Astrocyte (in vitro differentiated cells and primary cell): ENCODE results near the gene PROB1. TPM values are rescaled to one million over a fixed set of nuclear protein-coding genes. Genes with fewer than 3 reads are reported as not detected.

Source experiments
- DNase-seq: peaks from one replicate; pipeline ENCODE4 v3.0.0-alpha.2; 2010; ENCODE audit warnings: low read depth
- FAIRE-seq: peaks from 2 replicates; lab custom pipeline; 2011; peaks lifted over from hg19 to GRCh38; lab: Jason Lieb, UNC
- H2AFZ ChIP-seq: 2 replicates; pipeline ENCODE4 v1.6.0; 2012; ENCODE audit warnings: low read depth, low read length, inconsistent platforms
- H3K27ac ChIP-seq: 2 replicates; pipeline ENCODE4 v1.5.1; 2011; ENCODE audit warnings: low read depth, low read length, inconsistent platforms
- H3K27me3 ChIP-seq: 2 replicates; pipeline ENCODE4 v1.6.0; 2011; ENCODE audit warnings: low read length, inconsistent platforms; ENCODE audit not compliant: insufficient read depth
- H3K36me3 ChIP-seq: 2 replicates; pipeline ENCODE4 v1.5.1; 2011; ENCODE audit warnings: low read length, inconsistent platforms; ENCODE audit not compliant: insufficient read depth
- H3K4me1 ChIP-seq: 2 replicates; pipeline ENCODE4 v1.5.1; 2011; ENCODE audit warnings: low read length, inconsistent platforms; ENCODE audit not compliant: insufficient read depth
- H3K4me2 ChIP-seq: 2 replicates; pipeline ENCODE4 v1.6.0; 2012; ENCODE audit warnings: low read length, inconsistent platforms
- H3K4me3 ChIP-seq: 2 replicates; pipeline ENCODE4 v1.5.1; 2011; ENCODE audit warnings: low read depth, mild to moderate bottlenecking, low read length, inconsistent platforms; ENCODE audit not compliant: insufficient read depth
- H3K79me2 ChIP-seq: 2 replicates; pipeline ENCODE4 v1.6.0; 2012; ENCODE audit warnings: mild to moderate bottlenecking, low read length, inconsistent platforms; ENCODE audit not compliant: insufficient read depth
- H3K9ac ChIP-seq: 2 replicates; pipeline ENCODE4 v1.6.0; 2012; ENCODE audit warnings: mild to moderate bottlenecking, low read length, inconsistent platforms
- H3K9me3 ChIP-seq: 2 replicates; pipeline ENCODE4 v1.5.1; 2012; ENCODE audit warnings: low read depth, mild to moderate bottlenecking, low read length, inconsistent platforms; ENCODE audit not compliant: insufficient read depth
- H4K20me1 ChIP-seq: 2 replicates; pipeline ENCODE4 v1.6.0; 2012; ENCODE audit warnings: low read length, inconsistent platforms; ENCODE audit not compliant: insufficient read depth
- H3K27ac Mint-ChIP-seq: one replicate; pipeline ENCODE4 v1.8.0; 2021; ENCODE audit warnings: mild to moderate bottlenecking, mixed read lengths; ENCODE audit not compliant: unreplicated experiment
- H3K27me3 Mint-ChIP-seq: one replicate; pipeline ENCODE4 v1.8.0; 2021; ENCODE audit warnings: low read depth, mixed read lengths; ENCODE audit not compliant: unreplicated experiment
- H3K36me3 Mint-ChIP-seq: one replicate; pipeline ENCODE4 v1.8.0; 2021; ENCODE audit warnings: low read depth, mixed read lengths; ENCODE audit not compliant: unreplicated experiment
- H3K4me1 Mint-ChIP-seq: one replicate; pipeline ENCODE4 v1.8.0; 2021; ENCODE audit warnings: low read depth, mixed read lengths; ENCODE audit not compliant: unreplicated experiment
- H3K4me3 Mint-ChIP-seq: one replicate; pipeline ENCODE4 v1.8.0; 2021; ENCODE audit warnings: mild to moderate bottlenecking, moderate library complexity, mixed read lengths; ENCODE audit not compliant: unreplicated experiment
- H3K9me3 Mint-ChIP-seq: one replicate; pipeline ENCODE4 v1.8.0; 2021; ENCODE audit warnings: mild to moderate bottlenecking, mixed read lengths; ENCODE audit not compliant: unreplicated experiment
- EZH2 ChIP-seq: IDR thresholded peaks from 2 replicates; pipeline ENCODE4 v1.6.1; 2012; ENCODE audit warnings: mild to moderate bottlenecking, low read length, inconsistent platforms; ENCODE audit not compliant: insufficient read depth
- total RNA-seq: library from RNA; stranded (reverse); gene quantifications from 2 replicates; pipeline ENCODE4 v1.2.1, GENCODE V29; 2021
- TF ChIP-seq, protein P1 (sequence below): IDR thresholded peaks from 2 replicates; pipeline ENCODE4 v1.5.1; 2011; ENCODE audit warnings: low read depth, mild to moderate bottlenecking, inconsistent platforms, low read length, moderate library complexity; ENCODE audit not compliant: insufficient read depth

The PROB1 gene
- total RNA-seq, 1 donor from 2014 or later: 0.59 TPM

DNA sequence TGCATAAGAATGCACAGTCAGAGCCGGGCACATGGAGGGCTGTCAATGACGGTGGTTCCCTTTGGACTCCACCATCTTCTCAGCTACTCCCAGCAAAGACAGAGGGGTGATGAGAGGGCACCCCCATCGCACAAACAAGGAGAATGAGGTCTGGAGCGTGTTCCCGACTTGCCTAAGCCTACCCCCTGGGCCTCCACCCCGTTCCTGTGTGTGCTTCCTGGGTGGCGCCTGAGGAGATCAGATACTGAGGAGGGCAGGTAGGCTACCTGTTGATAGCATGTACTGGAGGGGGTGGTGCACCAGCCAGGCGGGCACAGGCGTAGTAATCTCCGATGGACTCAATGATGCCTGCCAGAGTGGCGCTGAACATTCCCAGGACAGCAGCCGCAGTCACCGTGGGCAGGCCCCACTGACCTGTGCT, 16.0 kb downstream of the PROB1 start:
- Histone ChIP-seq H3K9me3 (no peaks in the 10 kb centered on the region), H3K9ac (no peak overlapping the region), H3K4me3 (no peak overlapping the region), H3K27ac (no peak overlapping the region), H3K36me3 (no peaks in the 10 kb centered on the region), H3K79me2 (no peaks in the 10 kb centered on the region), H4K20me1 (peaks cover 18% of the 10 kb centered on the region), H3K4me1 (peaks cover 6% of the 10 kb centered on the region), H2AFZ (no peak overlapping the region), H3K27me3 (no peaks in the 10 kb centered on the region), H3K4me2 (no peak overlapping the region)
- Mint-ChIP-seq H3K27me3 (no peaks in the 10 kb centered on the region), H3K27ac (no peak overlapping the region), H3K9me3 (no peaks in the 10 kb centered on the region), H3K4me1 (no peaks in the 10 kb centered on the region), H3K4me3 (no peak overlapping the region), H3K36me3 (peaks cover 20% of the 10 kb centered on the region)
- no peak for DNase-seq
- FAIRE-seq: no peak
- TF ChIP-seq, protein P1, sequence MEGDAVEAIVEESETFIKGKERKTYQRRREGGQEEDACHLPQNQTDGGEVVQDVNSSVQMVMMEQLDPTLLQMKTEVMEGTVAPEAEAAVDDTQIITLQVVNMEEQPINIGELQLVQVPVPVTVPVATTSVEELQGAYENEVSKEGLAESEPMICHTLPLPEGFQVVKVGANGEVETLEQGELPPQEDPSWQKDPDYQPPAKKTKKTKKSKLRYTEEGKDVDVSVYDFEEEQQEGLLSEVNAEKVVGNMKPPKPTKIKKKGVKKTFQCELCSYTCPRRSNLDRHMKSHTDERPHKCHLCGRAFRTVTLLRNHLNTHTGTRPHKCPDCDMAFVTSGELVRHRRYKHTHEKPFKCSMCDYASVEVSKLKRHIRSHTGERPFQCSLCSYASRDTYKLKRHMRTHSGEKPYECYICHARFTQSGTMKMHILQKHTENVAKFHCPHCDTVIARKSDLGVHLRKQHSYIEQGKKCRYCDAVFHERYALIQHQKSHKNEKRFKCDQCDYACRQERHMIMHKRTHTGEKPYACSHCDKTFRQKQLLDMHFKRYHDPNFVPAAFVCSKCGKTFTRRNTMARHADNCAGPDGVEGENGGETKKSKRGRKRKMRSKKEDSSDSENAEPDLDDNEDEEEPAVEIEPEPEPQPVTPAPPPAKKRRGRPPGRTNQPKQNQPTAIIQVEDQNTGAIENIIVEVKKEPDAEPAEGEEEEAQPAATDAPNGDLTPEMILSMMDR: no peak
- TF ChIP-seq EZH2: no peak

DNA sequence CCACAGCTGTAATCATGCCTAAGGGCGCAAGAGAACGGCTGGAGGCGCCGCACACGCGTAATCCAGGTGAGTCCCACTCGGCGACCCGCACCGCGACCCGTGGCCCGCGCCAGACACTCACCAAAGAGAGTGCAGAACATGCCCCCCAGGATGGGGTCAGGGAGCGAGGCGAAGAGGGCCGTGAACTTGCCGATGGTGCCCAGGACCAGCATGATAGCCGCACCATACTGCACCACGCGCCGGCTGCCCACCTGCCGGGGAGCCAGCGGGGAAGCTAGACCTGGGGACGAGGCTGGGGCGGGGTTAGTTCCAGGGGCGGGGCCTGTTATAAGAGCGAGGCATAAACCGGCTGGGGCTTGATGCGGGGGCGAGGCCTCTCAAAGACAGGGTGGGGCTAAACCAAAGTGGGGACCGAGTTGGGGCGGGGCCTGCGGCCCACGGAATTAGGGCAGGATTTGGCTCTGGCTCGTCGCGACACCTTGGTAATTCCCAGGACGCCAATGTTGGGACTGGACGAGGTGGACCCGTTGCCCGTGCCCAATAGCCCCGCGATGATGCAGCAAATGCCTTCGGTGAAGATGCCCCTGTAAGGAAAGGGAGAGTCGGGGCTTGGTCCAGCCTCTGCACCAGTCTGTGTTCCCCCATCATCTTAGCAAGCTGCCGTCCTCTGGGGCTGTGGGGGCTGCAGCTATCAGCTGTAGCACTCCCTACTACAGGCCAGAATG, 16.6 kb downstream of the PROB1 start:
- DNase-seq: no peak
- no peaks in the 10 kb centered on the region for H3K4me1 Mint-ChIP-seq
- TF ChIP-seq, protein P1: no peak
- TF ChIP-seq EZH2: no peak
- no peaks in the 10 kb centered on the region for H3K36me3 ChIP-seq
- no peaks in the 10 kb centered on the region for H3K27me3 Mint-ChIP-seq
- no peaks in the 10 kb centered on the region for H3K79me2 ChIP-seq
- H2AFZ ChIP-seq: no peak overlapping the region
- H3K4me3 ChIP-seq: no peak overlapping the region
- H3K27ac ChIP-seq: no peak overlapping the region
- no peak overlapping the region for H3K4me2 ChIP-seq
- no peaks in the 10 kb centered on the region for H3K9me3 Mint-ChIP-seq
- peaks cover 13% of the 10 kb centered on the region for H3K4me1 ChIP-seq
- H4K20me1 ChIP-seq: peaks cover 24% of the 10 kb centered on the region
- H3K9me3 ChIP-seq: no peaks in the 10 kb centered on the region
- no peak overlapping the region for H3K9ac ChIP-seq
- no peak overlapping the region for H3K27ac Mint-ChIP-seq
- H3K4me3 Mint-ChIP-seq: no peak overlapping the region
- H3K36me3 Mint-ChIP-seq: peaks cover 27% of the 10 kb centered on the region
- no peak for FAIRE-seq
- no peaks in the 10 kb centered on the region for H3K27me3 ChIP-seq

DNA sequence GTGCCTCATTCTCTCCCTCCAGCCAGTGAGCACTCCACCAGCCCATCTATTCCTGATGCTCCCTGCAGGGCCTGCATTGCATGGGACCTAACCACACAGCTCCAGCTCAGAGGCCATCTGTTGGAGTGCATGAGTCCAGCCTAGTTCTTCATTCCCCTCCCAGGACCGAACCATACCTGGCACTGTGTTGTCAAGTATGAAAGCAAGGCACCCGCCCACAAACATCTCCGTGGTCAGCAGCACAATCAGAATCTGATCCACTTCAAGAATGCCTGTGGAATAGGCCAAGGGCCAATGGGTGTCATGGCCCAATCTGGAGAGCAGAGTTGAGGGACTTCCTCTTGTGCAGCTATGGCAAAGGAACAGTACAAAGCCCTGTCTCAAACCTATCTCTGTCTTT, 17.7 kb downstream of the PROB1 start:
- no peaks in the 10 kb centered on the region for H3K9me3 ChIP-seq
- H3K9ac ChIP-seq: no peak overlapping the region
- TF ChIP-seq, protein P1: no peak
- no peak for TF ChIP-seq EZH2
- DNase-seq (no peak), FAIRE-seq (no peak)
- no peak overlapping the region for H3K4me2 ChIP-seq
- H3K27me3 ChIP-seq: no peaks in the 10 kb centered on the region
- H3K79me2 ChIP-seq: no peaks in the 10 kb centered on the region
- peaks cover 24% of the 10 kb centered on the region for H4K20me1 ChIP-seq
- peaks cover 13% of the 10 kb centered on the region for H3K4me1 ChIP-seq
- no peak overlapping the region for H3K27ac ChIP-seq
- H3K9me3 Mint-ChIP-seq: no peaks in the 10 kb centered on the region
- H3K4me3 ChIP-seq: no peak overlapping the region
- no peaks in the 10 kb centered on the region for H3K4me1 Mint-ChIP-seq
- no peak overlapping the region for H3K4me3 Mint-ChIP-seq
- H3K27me3 Mint-ChIP-seq: no peaks in the 10 kb centered on the region
- H2AFZ ChIP-seq: no peak overlapping the region
- H3K36me3 Mint-ChIP-seq: peaks cover 32% of the 10 kb centered on the region
- H3K36me3 ChIP-seq: no peaks in the 10 kb centered on the region
- H3K27ac Mint-ChIP-seq: peak overlapping the region; percentile 5
